HG03097 (cell line): ENCODE data around the gene ARMC10.
"Not testable (repeated sequence)": the region's sequence is repeated elsewhere in the genome, so short reads cannot be mapped to it uniquely, and the experiment has no call there.

ENCODE experiments used
- ATAC-seq: cut with Tn5 transposase; IDR thresholded peaks from one replicate; pipeline ENCODE4 v1.9.1; 2021; ENCODE audit not compliant: unreplicated experiment, low FRiP score

The ARMC10 gene

GRCh38 chr7:103077318-103077717 is 2.4 kb downstream of the ARMC10 start:
- no peak for ATAC-seq

GRCh38 chr7:103078226-103078625 is 3.3 kb downstream of the ARMC10 start:
- not testable (repeated sequence) for ATAC-seq

DNA sequence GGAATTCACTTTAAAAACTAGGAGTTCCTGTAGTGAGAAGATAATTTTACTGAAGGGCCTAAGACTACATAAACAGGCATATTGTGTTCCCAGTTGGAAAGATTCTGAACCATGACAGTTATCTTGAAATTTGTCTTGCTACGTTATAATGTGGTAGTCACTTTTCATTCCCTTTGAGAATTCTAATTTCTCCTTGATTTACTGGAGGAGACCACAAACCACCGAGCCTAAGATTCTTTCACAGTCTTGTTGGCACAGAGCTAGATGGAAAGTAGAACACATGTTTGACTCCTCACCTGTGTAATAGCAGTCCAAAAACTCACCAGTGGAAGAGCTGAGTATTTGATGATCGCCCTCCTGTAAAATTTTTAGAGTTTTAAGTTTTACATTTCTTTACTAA is 4.9 kb downstream of the ARMC10 start:
- no peak for ATAC-seq

DNA sequence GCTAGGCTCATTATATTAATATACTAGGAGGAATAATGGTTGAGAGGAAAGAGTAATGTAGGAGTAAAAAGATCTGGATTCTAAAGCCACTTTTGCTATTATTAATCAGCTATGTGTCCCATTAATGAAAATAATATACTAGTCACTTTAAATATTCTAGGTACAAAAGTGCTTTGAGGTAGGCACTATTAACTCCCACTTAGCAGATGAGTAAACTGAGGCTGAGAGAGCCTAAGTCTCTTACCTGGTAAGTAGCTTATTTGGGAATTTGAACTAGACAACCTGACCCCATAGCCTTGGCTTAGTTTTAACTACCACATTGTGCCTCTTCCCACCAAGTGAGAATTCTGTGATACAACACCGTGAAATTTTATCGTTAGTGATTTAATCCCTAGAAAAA is 6.0 kb downstream of the ARMC10 start:
- no peak for ATAC-seq

- no peak for ATAC-seq
These were observed 7.6 kb downstream of the ARMC10 start for GRCh38 chr7:103082497-103082896.

DNA sequence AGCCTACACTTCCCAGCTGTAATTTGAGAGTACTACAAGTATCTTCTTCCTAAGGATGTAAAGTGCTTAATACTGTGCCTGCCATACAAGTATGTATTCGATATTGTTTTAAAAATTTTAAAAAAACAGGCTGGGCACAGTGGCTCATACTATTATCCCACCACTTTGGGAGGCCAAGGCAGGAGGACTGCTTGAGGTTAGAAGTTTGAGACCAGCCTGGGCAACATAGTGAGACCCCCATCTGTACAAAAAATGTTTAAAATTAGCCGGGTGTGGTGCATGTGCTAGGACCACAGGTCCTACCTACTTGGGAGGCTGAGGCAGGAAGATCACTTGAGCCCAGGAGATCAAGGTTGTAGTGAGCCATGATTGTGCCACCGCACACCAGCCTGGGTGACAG is 8.3 kb downstream of the ARMC10 start:
- no peak for ATAC-seq

DNA sequence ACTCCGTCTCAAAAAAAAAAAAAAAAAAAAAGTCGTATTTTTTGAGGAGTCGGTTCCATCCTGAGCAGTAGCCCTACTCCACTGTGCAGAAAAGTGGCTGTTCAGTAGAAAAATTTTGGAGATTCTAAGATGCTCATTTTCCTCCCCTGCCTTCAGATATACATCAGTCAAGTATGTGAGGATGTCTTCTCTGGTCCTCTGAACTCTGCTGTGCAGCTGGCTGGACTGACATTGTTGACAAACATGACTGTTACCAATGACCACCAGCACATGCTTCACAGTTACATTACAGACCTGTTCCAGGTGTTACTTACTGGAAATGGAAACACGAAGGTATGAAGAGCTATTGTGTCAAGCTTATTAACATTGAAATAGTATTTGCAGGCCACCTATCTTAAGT is 17.4 kb downstream of the ARMC10 start:
- ATAC-seq = not testable (repeated sequence)

DNA sequence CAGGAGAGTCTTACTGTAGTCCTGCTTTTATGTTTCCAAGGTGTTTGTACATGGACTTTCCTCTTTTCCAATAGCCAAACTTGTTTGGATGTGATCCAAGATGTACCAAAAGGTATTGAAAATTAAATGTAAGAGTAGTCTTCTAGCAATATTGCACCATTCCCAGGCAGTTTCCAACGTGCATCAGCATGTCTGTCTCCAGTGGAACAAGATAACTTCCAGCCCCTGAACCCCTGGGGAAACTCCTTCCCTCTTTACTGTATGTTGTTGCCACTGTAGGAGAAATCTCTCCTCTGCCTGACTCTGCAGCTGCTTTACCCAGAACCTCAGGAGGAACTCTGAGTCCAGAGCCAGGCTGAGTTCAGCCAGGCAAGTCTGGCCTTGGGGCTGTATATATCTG is 18.5 kb downstream of the ARMC10 start:
- ATAC-seq = no peak

DNA sequence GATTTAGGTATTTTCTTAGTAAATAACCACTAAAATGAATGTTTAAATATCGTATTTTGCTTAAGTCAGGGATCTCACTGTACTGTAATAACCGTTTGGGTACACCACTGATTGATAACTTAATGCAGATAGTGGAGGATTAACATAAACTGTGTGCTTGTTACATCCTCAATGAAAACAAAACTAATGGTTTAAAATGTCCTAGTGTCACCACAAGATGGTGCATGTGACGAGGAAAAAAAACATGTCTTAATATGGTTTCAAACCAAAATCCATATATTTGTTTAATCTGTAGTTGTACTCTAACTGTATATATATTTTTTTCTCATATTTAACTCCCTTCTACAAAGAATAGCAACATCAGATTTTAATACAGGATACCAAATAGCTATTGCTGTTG is 19.2 kb downstream of the ARMC10 start:
- no peak for ATAC-seq

GRCh38 chr7:103095558-103095957 is 20.6 kb downstream of the ARMC10 start:
- ATAC-seq = not testable (repeated sequence)

GRCh38 chr7:103097041-103097440 is 22.1 kb downstream of the ARMC10 start:
- ATAC-seq = no peak

DNA sequence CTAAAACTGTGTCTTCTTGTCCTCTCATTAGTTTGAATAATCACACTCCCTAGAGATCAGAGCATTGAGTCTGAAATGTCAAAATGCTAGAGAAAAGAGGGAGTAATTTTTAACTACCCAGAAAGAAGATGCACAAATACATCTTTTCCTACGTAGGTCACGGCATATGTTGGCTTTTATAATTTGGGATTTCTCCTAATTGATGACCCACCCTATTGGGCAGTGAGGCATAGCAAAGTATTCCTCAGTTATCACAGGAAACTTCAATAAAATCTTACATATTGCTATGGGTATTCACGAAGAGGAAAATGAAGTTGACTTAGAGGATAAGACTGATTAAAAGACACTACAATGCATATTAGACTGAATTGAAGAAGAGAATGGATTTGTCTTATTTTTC is 25.4 kb downstream of the ARMC10 start:
- no peak for ATAC-seq

GRCh38 chr7:103101543-103101942 is 26.6 kb downstream of the ARMC10 start:
- no peak for ATAC-seq

GRCh38 chr7:103106005-103106702 is 31.2 kb downstream of the ARMC10 start:
- no peak for ATAC-seq

GRCh38 chr7:103106703-103107070 is 31.7 kb downstream of the ARMC10 start:
- ATAC-seq = not testable (repeated sequence)

- no peak for ATAC-seq
These were observed 38.2 kb downstream of the ARMC10 start for GRCh38 chr7:103113164-103113563.

DNA sequence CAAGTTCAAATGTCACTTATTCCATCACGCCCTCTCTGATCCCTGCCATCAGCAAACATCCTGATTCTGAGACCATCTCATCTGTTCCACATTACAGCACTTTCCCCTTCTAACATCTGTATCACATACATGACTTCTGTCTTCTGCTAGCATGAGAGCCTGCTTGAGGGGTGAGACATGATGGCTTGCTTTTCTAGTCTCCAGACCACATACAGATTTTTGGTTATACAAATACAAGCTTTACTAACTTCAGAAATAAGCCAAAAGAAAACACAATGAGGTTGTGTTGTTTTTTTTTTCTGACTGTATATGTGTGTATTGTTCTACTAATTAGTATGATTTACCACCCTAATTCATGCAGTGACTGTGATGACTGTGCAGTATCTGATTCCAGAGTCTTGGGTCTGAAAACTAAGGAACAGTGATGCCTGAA is 39.7 kb downstream of the ARMC10 start:
- ATAC-seq = no peak

DNA sequence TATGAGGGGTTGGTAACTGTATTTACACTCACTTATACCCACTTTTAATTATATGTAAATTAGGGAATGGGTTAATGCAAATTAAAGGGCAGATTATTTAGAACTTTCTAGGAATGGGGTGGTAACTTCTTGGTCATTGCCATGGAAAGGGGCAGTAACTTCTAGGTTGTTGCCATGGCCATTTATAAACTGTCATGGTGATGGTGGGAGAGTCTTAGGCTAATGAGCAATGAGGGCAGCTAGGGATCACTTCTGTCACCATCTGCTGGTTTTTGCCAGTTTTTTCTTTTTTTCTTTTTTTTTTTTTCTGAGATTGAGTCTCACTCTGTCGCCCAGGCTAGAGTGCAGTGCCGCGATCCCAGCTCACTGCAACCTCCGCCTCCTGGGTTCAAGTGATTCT is 40.8 kb downstream of the ARMC10 start:
- ATAC-seq = no peak

- no peak for ATAC-seq
These were observed 41.6 kb downstream of the ARMC10 start for GRCh38 chr7:103116511-103116910.

- no peak for ATAC-seq
These were observed 42.1 kb downstream of the ARMC10 start for GRCh38 chr7:103116991-103117390.

DNA sequence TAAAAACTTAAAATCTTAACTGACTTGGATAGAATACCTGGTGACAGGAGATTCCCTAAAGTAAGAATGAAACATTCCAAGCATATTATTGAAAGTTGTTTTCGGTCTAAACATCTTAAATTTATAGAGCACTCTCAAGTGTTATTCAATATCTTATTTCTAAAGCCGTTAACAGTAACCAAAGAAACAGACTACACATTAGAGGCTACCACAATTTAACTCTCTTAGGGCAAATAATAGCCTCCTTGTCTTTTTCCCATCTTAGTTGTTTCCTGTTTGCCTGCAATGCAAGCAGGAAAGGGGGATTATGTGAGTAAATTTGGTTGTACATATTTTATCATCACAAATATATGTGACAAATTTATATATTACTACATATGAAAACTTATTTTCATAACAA is 42.5 kb downstream of the ARMC10 start:
- no peak for ATAC-seq

DNA sequence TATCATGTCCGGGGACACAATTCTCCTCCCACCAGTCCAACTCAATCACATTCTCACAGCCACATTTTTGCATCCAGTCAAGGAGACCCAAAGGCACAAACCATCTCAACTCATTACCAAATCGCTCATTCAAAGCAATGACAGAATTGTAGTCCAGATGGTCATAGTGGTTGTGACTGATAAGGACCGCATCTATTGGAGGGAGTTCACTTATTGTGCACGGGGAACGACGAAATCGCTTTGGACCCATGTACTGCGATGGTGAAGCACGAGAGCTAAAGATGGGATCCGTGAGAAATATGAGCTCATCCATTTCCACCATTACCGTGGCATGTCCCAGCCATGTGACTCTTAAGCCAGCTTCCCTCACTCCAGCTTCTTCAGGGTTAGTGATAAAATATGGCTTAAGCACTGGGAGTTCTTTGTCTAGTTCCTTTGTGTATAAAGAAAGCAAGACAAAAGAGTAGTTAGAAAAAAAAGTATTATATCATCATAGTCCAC is 44.9 kb downstream of the ARMC10 start:
- no peak for ATAC-seq

- no peak for ATAC-seq
These were observed 45.4 kb downstream of the ARMC10 start for GRCh38 chr7:103120362-103120761.
